HG02571 (cell line): Measurements from ENCODE around the gene AP3B2.

Experiments used
- ATAC-seq: cut with Tn5 transposase; IDR thresholded peaks from one replicate; pipeline ENCODE4 v1.9.1; 2021; ENCODE audit warnings: mild to moderate bottlenecking, moderate library complexity; ENCODE audit not compliant: unreplicated experiment

AP3B2 gene

DNA sequence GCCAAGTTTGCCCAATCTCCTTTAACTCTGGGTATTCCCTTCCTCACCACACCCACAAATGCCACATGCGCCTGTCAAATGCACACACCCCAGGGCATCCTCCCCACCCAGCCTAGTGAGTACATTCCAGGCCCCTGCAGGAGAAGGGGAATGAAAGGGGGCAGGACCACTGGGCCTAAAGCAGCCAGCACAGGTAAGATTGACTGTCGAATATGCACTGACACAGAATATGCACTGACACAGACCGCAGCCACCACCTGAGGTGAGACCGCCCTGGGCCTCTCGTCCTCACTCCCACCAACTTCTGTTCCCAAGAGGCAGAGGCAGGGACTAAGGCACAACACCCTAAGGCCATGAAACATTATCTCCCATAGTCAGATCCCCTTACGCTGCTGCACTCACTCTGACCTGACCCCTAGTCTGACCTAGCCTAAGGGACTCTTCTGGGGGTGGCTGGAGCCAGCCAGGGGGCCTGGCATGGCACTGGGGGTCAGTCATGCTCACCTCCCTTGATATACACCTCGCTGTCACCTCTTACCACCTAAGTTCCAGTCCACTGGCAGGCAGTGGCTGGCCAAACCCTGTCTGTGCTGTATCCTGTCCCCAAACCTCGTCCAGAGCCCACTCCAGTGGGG lies 10.8 kb downstream of the AP3B2 start:
- ATAC-seq = no peak

DNA sequence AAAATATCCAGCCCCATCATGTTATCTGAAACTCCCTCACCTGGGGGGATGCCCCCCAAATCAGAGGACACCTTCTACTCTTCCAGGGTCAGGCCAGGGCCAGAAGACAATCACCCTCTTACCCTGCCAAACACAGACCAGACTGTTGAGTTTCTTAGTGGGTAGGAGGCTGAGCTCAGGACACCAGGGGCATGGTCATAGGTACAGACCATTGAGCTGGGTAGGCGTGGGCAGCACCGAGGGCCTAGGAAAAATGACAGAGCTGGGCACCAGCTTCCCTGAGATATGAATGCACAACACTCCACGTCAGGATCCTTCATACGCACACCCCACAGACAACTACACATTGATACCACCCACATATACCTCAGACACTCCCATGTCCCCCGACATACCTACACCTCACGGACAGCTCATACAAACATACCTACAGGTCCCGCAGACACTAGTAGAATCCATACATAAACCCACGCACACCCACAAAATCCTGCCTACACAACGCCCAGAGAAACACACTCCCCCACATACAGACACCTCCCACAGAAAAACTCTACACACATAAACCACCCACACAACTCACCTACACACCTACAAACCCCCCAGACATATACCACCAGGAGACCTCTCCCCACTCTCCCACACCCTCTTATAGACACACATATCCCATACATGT lies 11.8 kb downstream of the AP3B2 start:
- no peak for ATAC-seq

DNA sequence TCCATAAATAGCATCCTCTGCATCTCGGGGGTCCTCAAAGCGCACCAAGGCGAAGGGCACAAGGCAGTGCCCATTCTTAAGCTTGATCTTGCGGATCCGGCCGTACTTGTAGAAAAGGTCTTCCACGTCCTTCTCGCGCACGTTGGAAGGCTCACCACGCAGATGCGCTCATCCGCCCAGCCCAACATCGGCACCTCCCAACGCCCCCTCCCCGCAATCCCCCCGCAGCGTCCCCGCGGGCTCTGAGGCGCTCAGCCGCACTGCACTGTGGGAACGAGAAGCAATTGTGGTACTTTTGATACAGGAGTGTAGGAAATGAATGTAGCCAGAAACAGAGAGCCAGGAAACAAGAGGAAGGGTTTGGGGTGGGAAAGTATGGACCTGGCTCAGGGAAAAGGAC lies 17.5 kb downstream of the AP3B2 start:
- no peak for ATAC-seq

DNA sequence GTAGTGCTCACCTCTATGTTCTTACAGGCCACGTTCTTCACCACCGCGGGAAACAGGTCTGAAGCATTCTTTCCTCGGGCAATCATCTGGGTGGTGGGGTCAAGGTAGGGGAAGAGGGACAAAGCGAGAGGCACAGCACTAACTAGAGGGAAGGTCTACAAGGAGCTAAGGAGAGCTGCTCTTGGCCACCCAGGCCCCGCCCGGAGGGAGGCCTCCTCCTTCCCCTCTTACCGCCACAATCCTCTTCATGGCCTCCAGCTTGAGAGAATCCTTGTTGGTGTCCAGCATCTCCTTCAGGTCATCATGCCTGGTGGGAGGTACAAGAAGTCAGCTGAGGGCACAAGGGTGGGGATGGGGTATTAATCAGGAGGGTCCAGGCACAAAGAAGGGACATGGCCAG lies 20.5 kb downstream of the AP3B2 start:
- no peak for ATAC-seq

DNA sequence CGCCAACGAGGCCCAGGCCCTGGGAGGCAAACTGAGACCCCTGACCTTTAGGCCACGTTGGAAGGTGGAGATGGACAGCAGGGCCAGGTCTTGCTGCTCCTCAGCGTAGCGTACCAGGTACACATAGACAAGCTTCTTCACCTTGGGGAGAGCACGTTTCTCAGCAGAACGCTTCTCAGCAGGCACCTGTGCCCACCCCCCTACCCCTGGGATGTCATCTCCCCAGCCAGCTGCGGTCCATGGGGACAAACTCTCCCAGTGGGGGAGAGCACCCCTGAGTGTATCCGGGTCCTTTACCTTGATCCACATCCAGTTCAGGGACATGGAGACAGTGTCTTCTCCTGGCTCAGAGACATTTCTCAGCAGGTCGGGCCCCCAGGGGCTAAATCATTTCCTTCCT lies 21.0 kb downstream of the AP3B2 start:
- ATAC-seq = no peak

GRCh38 chr15:82681371-82681770 lies 28.3 kb downstream of the AP3B2 start:
- ATAC-seq = no peak

DNA sequence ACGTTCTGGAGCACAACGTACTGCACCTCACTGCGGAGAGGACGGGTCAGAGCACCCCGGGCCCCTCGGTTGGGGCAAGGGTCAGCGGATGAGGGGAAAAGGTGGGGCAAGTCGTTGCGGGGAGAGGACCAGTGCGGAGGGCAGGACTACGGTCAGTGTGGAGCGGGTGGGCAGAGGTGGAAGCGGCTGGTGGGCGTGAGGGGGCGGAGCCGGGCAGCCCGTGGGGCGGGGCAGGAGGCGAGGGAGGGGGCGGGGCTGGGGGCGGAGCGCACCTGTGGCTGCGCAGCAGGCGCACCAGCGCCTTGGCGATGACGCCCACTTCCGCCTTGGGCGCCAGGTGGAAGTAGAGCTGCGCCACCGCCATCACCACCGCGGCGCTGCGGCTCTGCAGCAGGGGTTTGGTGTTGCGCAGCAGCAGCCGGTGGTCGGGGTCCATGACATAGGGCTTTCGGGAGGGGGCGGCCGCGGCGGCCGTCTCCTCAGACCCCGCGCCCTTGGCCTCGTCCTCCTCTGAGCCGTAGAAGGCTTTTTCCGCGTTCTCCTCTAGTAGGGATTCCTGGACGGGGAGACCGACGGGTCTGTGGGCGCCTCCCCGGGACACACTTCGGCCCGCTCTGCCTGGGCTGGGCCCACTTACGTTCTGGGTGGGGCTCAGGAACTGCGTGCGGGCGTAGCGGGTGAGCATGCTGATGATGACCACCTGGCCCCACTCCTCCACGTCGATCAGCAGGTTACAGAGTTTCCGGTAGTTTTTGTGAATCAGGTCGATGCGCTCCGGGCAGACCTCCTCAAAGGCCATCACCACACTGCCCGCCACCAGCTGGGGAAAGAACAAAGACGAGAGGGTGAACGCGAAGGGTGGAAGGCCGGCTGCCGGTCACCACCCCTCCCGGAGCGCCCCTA lies 29.2 kb downstream of the AP3B2 start:
- ATAC-seq = no peak

DNA sequence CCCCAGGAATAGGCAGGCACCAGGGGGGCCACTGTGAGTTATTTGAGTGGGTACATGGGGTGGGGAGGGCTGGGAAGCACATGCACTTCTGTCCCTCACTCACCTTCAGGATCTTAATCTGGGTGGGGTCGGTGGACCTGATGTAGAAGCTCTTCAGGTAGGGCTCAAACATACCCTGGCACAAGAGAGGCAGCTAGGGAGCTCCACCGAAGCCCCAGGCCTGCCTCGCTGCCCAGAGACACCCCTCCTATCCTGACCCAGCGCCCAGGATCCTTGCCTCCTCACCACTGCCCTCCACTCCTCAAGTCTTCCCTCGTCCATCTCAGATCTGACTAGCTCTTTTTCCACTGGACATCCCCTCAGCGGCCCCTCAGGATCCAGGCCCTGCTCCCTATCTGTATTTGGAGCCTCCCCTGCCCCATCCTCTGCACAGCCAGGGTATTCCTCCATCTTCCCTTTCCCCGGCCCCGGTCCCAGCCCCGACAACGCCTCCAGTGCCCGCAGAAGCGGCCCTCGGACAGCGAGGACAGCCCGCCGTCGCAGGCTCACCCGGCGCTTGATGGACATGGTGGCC lies 30.0 kb downstream of the AP3B2 start:
- no peak for ATAC-seq

DNA sequence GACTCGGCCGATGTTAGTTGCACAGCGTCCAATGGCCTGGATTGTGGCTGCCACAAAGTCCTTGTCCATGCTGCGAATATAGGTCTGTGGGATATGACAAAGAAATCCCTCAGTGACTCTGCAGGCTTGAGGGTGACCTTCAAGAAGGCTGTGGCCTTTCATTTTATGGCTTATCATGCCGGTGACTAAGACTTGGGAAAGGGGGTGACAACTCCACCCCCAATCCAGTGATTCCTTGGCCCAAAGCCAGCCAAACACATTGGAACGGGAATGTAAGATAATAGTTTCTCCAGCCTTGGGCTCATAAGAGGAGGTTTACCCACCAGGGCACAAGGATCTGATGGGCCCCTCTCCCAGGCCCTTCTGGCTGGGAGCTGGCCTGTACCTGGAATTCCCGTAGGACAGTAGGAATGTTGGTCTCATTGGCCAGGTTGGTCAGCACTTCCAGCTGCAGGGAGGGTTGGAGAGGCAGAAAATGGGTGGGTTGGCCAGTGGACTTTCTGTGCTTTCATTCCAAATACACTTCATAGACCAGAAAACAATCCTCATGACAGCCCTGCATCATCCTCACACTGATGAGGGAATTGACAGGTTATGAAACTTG lies 31.9 kb downstream of the AP3B2 start:
- ATAC-seq = no peak

DNA sequence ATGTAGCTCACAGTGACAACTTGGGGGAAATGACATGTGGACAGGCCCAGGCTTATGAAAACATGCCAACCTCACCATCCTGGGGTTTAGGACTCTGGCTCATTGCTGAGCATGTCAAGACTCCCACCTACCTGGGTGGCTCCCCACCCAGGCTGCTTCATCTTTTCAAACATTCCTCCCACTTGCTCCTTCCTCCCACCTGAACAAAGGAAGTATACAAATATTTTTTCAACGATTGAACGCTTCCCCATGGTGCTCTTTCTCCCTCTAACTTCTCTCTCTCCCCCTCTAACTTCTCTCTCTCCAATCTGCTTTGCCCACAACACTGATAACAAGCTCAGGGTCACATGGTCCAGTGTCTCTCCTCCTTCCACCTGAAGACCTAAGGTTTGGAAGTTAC lies 34.8 kb downstream of the AP3B2 start:
- ATAC-seq = no peak

- no peak for ATAC-seq
Measured at GRCh38 chr15:82670699-82671098, 39.0 kb downstream of the AP3B2 start.

GRCh38 chr15:82666606-82667005 lies 43.1 kb downstream of the AP3B2 start:
- no peak for ATAC-seq

GRCh38 chr15:82664021-82664420 lies 45.7 kb downstream of the AP3B2 start:
- ATAC-seq = no peak

GRCh38 chr15:82663186-82663600 lies 46.5 kb downstream of the AP3B2 start:
- no peak for ATAC-seq

DNA sequence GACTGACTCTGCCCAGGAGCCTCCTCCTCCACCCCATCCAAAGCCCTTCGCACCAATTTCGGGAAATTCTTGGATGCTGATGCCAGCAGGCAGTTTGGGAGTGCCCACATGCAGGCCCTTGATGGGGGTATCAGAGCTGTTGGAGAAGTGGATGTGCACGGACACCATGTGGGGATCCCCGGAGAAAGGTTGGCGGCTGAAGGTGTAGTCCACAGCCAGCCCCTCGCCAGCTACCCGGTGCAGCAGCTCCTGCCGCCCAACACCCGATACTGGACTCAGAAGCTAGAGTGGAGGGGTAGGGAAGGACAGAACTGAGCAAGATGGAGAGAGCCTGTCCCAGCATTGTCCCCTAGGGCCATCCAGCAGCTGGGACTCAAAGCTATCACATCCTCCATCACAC lies 47.0 kb downstream of the AP3B2 start:
- ATAC-seq = no peak

- ATAC-seq = no peak
Measured at GRCh38 chr15:82660378-82660777, 49.3 kb downstream of the AP3B2 start.

DNA sequence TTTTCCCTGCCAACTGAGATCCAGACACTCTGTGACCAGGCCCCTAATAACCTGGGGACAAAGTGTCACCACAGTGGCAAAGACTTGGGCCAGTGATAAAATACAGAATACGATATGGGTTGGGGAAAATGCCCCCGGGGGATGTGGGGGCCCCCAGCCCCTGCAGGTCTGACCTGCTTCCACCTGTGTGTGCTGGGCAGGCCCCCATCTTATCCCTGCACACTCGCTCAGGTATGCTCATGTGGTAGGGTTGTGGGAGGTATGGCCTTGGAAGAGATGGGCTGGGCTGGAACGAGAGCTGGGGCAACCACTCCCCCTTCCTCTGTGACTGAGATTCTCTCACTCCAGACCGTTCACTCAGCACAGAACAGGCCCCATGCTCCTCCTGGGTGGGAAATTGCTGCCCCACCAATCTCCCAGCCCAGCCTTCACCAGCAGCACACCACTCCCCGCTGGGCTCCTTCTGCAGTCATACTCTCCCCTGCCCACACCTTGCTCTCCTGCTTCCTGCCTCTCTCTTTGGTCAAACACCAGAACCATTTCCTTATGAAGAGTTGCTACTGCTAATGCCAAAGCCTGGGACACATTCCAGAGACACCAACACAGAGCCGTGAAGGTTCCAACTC lies 52.9 kb downstream of the AP3B2 start:
- no peak for ATAC-seq

DNA sequence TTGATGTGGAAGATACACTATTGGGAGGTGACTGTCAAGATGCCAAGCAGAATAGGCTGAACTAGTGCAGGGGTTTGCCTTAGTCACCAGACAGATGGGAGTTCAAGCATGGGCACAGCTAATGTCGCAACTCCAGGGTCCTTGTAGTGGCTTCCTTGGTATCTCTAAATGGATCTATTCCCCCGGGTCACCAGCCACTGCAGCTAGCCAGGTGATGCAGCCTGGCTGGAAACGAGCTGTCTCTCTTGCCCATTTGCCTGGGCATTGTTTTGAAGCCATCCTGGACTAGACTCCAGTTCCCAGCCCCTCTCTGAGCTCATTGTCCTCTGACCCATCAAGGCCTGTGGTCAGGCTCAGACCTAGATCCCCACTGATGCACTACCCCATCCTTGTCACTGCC lies 54.1 kb downstream of the AP3B2 start:
- ATAC-seq = no peak

DNA sequence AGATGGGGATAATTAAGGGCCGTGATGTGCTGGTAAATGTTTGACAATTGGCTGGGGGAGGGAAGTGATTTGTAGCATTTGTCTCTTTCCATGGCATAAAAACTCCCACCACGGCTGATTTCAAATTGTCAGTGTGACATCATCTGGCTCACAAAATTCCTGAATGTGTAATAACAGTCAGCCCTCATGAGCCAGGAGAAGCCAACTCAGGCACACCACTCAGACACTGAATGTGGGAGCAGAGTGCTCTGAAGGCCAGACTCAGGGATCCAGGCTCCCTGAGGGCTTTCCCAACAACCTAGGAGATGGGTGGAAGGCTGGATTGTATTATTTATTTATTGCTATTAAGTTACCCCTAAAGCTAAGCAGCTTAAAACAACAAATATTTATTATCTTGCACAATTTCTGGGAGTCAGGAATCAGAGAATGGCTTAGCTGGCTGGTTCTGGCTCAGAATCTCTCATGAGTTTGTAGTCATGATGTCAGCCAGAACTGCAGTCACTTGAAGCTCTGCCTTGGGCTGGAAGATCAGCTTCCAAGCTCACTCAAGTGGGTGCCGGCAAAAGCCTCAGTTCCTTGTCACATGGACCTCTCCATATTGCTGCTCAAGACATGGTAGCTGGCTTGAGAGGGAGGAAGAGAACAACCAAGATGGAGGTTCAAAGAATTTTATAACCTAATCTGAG lies 56.0 kb downstream of the AP3B2 start:
- no peak for ATAC-seq

- ATAC-seq = no peak
Measured at GRCh38 chr15:82651708-82652107, 58.0 kb downstream of the AP3B2 start.
